ENCODE data around the gene IPCEF1.

- TF ChIP-seq CTCF (IDR thresholded peaks at IDR 0.05; ENCODE audit: low read depth, low read length) (no peak), POLR2A (IDR thresholded peaks at IDR 0.05; ENCODE audit: extremely low read depth, insufficient read length) (no peak)
Measured at GRCh38 chr6:154241581-154241980, 115.0 kb downstream of the IPCEF1 start.

Measured in NB4 (cell line).